HFF-Myc (cell line): Measurements from ENCODE around the gene ADPRM.

Experiments
- DNase-seq: peaks from one replicate; pipeline ENCODE4 v3.0.0-alpha.2; 2011; ENCODE audit warnings: low read depth; ENCODE audit errors: extremely low read depth
- H3K4me3 ChIP-seq: replicated peaks from 2 replicates; pipeline ENCODE4 v1.5.1; 2011; ENCODE audit warnings: low read depth, mild to moderate bottlenecking, control low read depth, low read length
- CTCF ChIP-seq: IDR thresholded peaks from 2 replicates; pipeline ENCODE4 v1.5.1; 2012; ENCODE audit warnings: mild to moderate bottlenecking, low read depth, low read length, control low read depth; ENCODE audit errors: missing control alignments

The ADPRM gene

GRCh38 chr17:10653987-10654386 is 43.4 kb upstream of the ADPRM start:
- no peak for DNase-seq
- TF ChIP-seq CTCF = no peak
- no peak overlapping the region for H3K4me3 ChIP-seq

- TF ChIP-seq CTCF = no peak
- DNase-seq = no peak
- H3K4me3 ChIP-seq = no peak within 1 kb of the TSS
These were observed 40.2 kb upstream of the ADPRM start, which contains the start of gene MYH3 for GRCh38 chr17:10657148-10657547. Gene MYH3 (minus strand): TSS chr17:10657309. CDS start chr17:10655064, 2,245 bp downstream.

GRCh38 chr17:10657879-10658278 is 39.5 kb upstream of the ADPRM start:
- no peak overlapping the region for H3K4me3 ChIP-seq
- no peak for TF ChIP-seq CTCF
- no peak for DNase-seq

- H3K4me3 ChIP-seq = no peak overlapping the region
- TF ChIP-seq CTCF = no peak
- DNase-seq = no peak
These were observed 36.0 kb upstream of the ADPRM start for GRCh38 chr17:10661437-10661836.

- no peak for DNase-seq
- H3K4me3 ChIP-seq = no peak overlapping the region
- TF ChIP-seq CTCF = no peak
These were observed 34.2 kb upstream of the ADPRM start for GRCh38 chr17:10663231-10663630.

GRCh38 chr17:10664571-10664970 is 32.8 kb upstream of the ADPRM start:
- no peak for DNase-seq
- no peak for TF ChIP-seq CTCF
- H3K4me3 ChIP-seq = no peak overlapping the region

GRCh38 chr17:10666906-10667305 is 30.5 kb upstream of the ADPRM start:
- no peak for DNase-seq
- TF ChIP-seq CTCF = no peak
- no peak overlapping the region for H3K4me3 ChIP-seq
